Muscle layer of duodenum (tissue), 2 donors: ENCODE data around the gene REEP3.
A peak's percentile ranks its signal among the peaks of the same experiment; 100 is the strongest.
"Not testable (repeated sequence)": the region's sequence is repeated elsewhere in the genome, so short reads cannot be mapped to it uniquely, and the experiment has no call there.

Experiments
- H3K27ac ChIP-seq: one replicate; pipeline ENCODE4 v1.7.0; 2013; ENCODE audit warnings: mild to moderate bottlenecking, low read length
- H3K27me3 ChIP-seq: one replicate; pipeline ENCODE4 v1.7.0; 2013; ENCODE audit warnings: low read depth, mild to moderate bottlenecking, control low read depth, low read length
- H3K36me3 ChIP-seq, 2 donors: one replicate each; pipeline ENCODE4 v1.7.0; 2013; ENCODE audit warnings: low read length in 2 of 2, control low read depth in 1 of 2, mild to moderate bottlenecking in 1 of 2; ENCODE audit not compliant: insufficient read depth in 2 of 2, control insufficient read depth in 1 of 2
- H3K4me1 ChIP-seq, 2 donors: one replicate each; pipeline ENCODE4 v1.7.0; 2013; ENCODE audit warnings: low read length in 2 of 2, mild to moderate bottlenecking in 2 of 2, control low read depth in 1 of 2, moderate library complexity in 1 of 2; ENCODE audit not compliant: insufficient read depth in 2 of 2, control insufficient read depth in 1 of 2
- H3K4me3 ChIP-seq, 2 donors: one replicate each; pipeline ENCODE4 v1.7.0; 2013; ENCODE audit warnings: low read length in 2 of 2, low read depth in 1 of 2, mild to moderate bottlenecking in 1 of 2
- H3K9me3 ChIP-seq, 2 donors: one replicate each; pipeline ENCODE4 v1.7.0; 2013; ENCODE audit warnings: low read length in 2 of 2, control low read depth in 1 of 2, mild to moderate bottlenecking in 1 of 2; ENCODE audit not compliant: control insufficient read depth in 1 of 2
- donor health status: healthy.

The REEP3 gene

DNA sequence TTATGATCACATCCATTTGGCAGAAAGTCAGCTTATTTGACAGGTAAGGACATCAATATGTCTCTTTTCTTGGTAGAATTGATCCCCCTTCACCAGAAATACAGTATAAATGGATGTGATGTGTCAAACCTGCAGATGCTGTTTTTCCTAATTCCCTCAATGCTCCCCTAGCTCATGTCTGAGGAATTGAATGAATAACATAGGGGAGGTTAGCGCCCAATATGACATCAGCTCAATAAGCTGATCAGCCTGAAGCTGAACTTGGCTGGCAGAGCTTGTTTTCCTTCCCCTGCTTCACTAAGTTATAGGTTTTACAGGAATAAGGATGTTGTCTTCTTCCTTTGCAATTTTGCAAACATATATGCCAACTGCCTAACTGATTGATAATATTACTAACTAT is 132.5 kb downstream of the REEP3 start:
- no peaks in the 10 kb centered on the region for H3K27me3 ChIP-seq
- H3K4me1 ChIP-seq, result no peaks in the 10 kb centered on the region
- no peaks in the 10 kb centered on the region for H3K9me3 ChIP-seq
- no peak overlapping the region for H3K4me3 ChIP-seq
- H3K27ac ChIP-seq, result no peak overlapping the region
- H3K36me3 ChIP-seq, result no peaks in the 10 kb centered on the region

DNA sequence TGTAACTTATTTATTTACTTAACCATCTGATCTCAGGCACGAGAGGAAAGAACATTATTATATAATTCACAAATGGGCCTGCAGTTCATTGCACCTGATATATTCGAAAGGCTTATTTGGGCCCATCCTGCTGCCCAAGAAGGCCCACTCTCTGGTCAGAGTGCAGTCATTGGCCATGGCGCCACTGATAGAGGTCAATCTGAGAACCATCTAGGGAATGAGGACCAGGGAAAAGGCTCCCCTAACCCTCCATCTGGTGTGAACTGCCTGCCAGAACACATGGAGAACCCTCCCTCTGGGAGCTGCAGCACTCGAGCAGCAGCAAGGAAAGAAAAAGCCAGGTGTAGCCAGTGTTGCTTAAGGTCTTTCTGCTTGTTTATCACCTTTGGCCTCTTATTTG is 136.6 kb downstream of the REEP3 start:
- H3K4me1 ChIP-seq, result no peaks in the 10 kb centered on the region
- H3K4me3 ChIP-seq, result no peak overlapping the region
- no peaks in the 10 kb centered on the region for H3K36me3 ChIP-seq
- H3K9me3 ChIP-seq, result no peaks in the 10 kb centered on the region
- no peak overlapping the region for H3K27ac ChIP-seq
- no peaks in the 10 kb centered on the region for H3K27me3 ChIP-seq

DNA sequence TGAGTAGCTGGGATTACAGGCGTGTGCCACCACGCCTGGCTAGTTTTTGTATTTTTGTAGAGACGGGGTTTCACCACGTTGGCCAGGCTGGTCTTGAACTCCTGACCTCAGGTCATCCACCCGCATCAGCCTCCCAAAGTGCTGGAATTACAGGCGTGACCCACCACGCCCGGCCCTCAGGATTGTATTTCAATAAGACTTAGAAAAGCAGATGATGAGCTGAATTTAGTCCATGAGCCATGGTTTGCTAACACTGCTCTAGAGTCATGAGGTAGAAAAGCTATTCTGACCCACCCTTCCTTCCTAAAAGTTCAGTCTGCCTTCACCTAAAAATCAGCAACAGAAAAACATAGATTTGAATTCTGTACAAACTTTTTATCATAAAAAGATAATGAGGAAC is 139.7 kb downstream of the REEP3 start:
- not testable (repeated sequence) for H3K36me3 ChIP-seq, H3K27me3 ChIP-seq, H3K9me3 ChIP-seq, H3K4me3 ChIP-seq, H3K27ac ChIP-seq, H3K4me1 ChIP-seq

DNA sequence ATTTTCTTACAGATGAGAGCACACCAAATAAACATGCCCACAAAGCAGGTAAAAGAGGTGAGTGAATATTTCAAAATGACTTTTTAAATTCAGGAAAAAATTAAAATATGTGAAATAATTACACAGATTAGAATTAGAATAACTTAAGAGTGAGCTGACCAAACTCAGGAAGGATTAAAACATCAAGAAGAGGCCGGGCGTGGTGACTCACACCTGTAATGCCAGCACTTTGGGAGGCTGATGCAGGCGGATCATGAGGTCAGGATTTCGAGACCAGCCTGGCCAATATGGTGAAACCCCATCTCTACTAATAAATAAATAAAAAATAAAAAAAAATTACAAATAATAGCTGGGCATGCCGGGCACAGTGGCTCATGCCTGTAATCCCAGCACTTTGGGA is 140.1 kb downstream of the REEP3 start:
- no peak overlapping the region for H3K27ac ChIP-seq
- no peaks in the 10 kb centered on the region for H3K4me1 ChIP-seq
- no peaks in the 10 kb centered on the region for H3K27me3 ChIP-seq
- H3K36me3 ChIP-seq, result no peaks in the 10 kb centered on the region
- H3K9me3 ChIP-seq, result no peaks in the 10 kb centered on the region
- no peak overlapping the region for H3K4me3 ChIP-seq

DNA sequence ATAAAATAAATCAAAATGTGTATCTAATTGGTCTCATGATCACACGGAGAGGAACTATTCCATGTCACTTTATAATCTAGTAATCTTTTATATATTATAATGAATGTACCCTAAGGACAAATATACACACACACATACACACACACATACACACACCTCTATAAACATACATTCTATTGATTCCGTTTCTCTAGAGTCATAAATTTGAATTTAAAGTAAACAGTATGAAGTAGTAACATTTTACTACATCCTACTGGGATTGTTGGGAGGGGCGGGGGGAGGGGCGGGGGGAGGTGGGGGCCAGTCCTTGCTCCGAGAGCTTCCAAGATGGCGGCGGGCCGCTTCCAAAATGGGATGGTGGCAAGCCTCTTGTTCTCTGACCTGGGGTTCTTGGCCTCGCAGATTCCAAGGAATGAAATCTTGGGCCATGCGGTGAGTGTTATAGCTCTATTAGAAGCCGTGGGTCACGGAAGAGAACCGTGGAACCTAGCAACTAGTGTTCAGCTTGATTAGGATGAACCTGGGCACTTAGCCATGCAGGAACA is 143.2 kb downstream of the REEP3 start:
- Histone ChIP-seq H3K9me3 (no peaks in the 10 kb centered on the region), H3K4me1 (no peaks in the 10 kb centered on the region), H3K4me3 (no peak overlapping the region), H3K36me3 (no peaks in the 10 kb centered on the region), H3K27me3 (no peaks in the 10 kb centered on the region), H3K27ac (no peak overlapping the region)

DNA sequence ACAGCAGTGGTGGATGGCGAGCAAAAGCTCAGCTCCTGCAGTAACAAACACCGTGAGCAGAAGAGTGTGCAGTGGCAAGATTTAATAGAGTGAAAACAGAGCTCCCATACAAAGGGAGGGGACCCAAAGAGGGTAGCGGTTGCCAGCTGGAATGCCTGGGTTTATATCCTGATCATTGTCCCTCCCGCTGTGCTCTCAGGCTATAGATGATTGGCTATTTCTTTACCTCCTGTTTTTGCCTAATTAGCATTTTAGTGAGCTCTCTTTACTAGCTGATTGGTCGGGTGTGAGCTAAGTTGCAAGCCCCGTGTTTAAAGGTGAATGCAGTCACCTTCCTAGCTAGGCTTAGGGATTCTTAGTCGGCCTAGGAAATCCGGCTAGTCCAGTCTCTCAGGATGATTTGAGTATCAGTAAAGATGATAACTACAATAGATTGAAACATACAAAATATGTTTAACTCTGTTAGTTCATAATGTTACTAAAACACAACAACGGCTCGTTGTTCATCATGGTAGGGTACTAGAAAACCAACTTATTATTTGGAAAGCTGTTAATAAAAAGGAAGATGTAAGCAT is 143.9 kb downstream of the REEP3 start:
- H3K36me3 ChIP-seq, result not testable (repeated sequence)

DNA sequence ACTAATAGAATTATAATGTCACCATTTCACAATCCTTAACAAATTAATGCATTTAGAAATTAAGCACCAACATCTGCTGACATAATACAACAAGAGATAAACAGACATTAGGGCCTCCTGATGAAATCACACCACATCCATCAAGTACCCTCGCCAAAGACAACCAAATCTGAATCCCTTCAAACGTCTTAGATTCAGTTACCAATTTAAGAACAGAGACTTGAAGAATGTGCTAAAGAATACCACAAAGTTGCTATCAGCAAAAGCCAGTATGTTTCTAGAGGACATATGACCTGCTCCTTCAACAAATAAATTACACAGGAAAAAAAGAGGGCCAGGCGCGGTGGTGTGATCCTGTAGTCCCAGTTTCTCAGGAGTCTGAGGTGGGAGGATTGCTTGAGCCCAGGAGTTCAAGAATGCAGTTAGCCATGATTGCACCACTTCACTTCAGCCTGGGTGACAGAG is 144.5 kb downstream of the REEP3 start:
- H3K4me1 ChIP-seq, result no peaks in the 10 kb centered on the region
- no peaks in the 10 kb centered on the region for H3K9me3 ChIP-seq
- no peaks in the 10 kb centered on the region for H3K36me3 ChIP-seq
- H3K27ac ChIP-seq, result no peak overlapping the region
- H3K4me3 ChIP-seq, result no peak overlapping the region
- no peaks in the 10 kb centered on the region for H3K27me3 ChIP-seq

More for the DNA sequence above, 143.9 kb downstream of the REEP3 start:
- not testable (repeated sequence) for H3K27ac ChIP-seq, H3K4me3 ChIP-seq, H3K4me1 ChIP-seq, H3K9me3 ChIP-seq, H3K27me3 ChIP-seq

DNA sequence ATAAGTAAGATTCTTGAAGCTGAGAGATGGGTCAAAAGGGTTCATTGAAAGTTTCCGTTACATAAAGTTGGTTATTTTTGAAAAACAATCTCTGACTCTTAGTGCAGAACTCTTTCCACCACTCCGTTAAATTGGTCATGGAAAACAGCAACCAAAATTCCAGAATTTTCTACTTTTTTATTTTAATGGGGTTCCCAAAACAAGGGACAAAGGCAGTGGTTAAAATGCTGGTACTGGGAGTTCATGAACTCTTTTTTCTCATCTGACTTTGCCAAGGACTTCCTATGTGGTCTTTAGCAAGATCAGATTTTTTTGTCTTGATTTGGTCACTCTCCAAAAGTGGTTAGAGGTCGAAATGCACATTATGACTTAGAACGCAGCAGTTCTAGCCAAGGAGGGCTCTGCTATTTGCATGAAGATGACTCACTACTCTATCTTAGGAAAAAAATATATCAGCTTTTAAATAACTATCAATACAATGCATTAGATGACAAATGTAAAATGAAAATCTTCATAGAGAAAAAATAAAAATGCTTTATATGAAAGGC is 145.7 kb downstream of the REEP3 start:
- no peak overlapping the region for H3K4me3 ChIP-seq
- peaks cover 0 to 8% of the 10 kb centered on the region in 2 donors for H3K4me1 ChIP-seq
- H3K36me3 ChIP-seq, result no peaks in the 10 kb centered on the region
- no peaks in the 10 kb centered on the region for H3K27me3 ChIP-seq
- no peaks in the 10 kb centered on the region for H3K9me3 ChIP-seq
- no peak overlapping the region for H3K27ac ChIP-seq

DNA sequence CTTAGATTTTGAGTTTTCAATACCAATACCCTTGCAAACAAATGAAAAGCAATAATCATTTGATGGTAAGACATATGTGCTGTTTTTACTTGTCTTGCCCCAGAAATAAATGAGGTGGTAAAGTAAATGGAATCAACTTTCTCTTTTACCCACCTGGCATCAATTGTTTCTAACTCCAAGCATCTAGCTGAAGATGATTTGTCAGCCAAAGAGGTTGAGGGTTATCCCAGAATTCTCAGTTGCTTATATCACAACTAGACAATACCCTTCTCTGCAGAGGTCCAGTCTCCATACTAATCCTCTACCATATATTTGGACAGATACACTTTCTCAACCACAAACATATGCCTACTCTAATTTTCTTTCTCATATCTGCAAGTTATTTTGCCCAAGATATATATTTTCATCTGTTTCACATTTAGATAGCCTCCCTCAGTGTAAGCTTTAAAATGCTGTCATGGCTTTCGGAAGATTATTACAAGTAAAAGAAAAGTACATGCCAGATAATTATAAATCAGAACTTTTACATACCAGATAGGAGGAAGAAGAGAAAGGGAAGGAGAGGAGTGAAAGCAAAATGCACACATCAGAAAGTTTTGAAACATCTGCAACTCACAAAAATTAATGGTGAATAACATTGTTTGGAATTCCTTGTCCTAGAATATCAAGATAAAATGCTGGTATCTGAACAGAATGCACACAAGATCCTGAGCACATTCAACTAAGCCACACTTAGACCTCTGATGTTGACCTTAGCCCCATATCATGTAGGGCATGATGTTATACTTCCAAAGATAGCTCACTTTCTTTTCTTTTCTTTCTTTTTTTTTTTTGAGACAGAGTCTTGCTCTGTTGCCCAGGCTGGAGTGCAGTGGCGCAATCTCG is 146.6 kb downstream of the REEP3 start:
- H3K9me3 ChIP-seq, result no peaks in the 10 kb centered on the region
- no peaks in the 10 kb centered on the region for H3K27me3 ChIP-seq
- H3K4me1 ChIP-seq, result peaks cover 3 to 8% of the 10 kb centered on the region in 2 donors
- H3K36me3 ChIP-seq, result no peaks in the 10 kb centered on the region
- peak overlapping the region; percentile 26 for H3K27ac ChIP-seq
- H3K4me3 ChIP-seq, result no peak overlapping the region

DNA sequence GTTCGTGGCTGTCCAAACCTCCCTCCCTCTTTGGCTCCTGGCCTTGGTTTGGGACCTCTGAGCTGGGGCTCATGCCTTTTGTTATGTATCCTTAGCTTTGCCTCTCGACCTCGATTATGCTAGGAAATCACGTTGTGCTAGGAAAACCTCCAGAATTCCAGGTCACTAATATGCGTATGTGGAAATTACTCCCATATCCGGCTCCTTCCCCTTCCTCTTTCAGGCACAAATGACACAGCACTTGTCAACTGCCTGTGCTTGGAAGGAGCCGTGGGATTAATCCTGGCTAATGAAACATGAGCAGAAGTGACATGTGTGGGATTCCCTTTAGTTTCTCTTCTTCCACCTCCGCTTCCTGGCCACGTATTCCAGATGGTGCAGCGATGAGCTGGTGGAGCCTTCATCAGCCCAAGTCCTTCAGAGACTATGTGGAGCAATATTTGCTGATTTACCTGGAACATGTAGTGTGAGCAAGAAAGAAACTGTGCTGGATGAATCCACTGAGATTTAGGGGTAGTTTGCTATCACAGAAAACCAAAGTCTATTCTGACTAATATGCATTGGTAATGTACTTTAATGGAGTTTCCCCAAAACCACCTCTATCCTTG is 149.2 kb downstream of the REEP3 start:
- Histone ChIP-seq H3K4me1 (peaks cover 3 to 8% of the 10 kb centered on the region in 2 donors), H3K36me3 (no peaks in the 10 kb centered on the region), H3K4me3 (no peak overlapping the region), H3K9me3 (no peaks in the 10 kb centered on the region), H3K27me3 (no peaks in the 10 kb centered on the region), H3K27ac (no peak overlapping the region)

DNA sequence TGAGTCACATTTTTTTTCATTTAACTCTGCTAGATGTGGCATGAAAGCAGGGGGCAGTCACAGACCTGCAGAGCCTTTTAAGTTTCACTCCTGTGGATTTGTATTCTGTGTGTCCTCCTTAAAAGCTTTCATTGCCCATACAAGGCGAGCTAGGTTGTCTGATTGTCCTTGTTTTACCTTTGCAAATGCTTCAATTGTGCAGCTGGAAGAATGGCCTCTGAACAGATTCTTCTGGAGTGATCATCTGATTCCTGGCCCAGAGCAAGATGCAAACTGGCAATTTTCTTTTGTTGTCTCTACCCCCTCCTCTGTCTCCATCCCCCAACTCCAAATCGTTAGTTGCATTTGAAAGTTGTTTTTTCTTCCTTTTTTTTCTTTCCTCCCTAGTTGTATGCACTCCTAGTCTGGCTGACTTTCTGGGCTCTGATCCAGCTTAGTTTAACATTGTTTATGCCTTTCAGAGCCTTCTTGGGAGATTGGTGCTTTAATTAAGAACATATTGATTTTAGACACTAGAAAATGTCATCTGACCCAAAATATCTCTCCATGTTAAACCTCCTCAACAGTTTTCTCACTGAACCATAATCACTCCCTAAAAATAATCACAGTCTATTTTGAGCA is 150.2 kb downstream of the REEP3 start:
- Histone ChIP-seq H3K4me3 (no peak overlapping the region), H3K9me3 (no peaks in the 10 kb centered on the region), H3K36me3 (no peaks in the 10 kb centered on the region), H3K4me1 (peaks cover 3 to 8% of the 10 kb centered on the region in 2 donors), H3K27me3 (no peaks in the 10 kb centered on the region), H3K27ac (peak overlapping the region; percentile 4)
